ENCODE data around the gene ARPC2.
"Not testable (repeated sequence)": the region's sequence is repeated elsewhere in the genome, so short reads cannot be mapped to it uniquely, and the experiment has no call there.

Gene ARPC2

GRCh38 chr2:218272531-218273212 is 55.7 kb downstream of the ARPC2 start:
- CTCF ChIA-PET: interaction anchor here (0.7 to 4.4 kb wide), 8 partner anchors 10 to 1572 kb away, joined by 3 to 30 read pairs (median 4); partner anchors contain the start of genes CATIP and TMBIM1
- no peak for TF ChIP-seq CTBP1 (IDR thresholded peaks at IDR 0.05; ENCODE audit: borderline replicate concordance)
- TF ChIP-seq ELF4 (IDR thresholded peaks at IDR 0.05): no peak
- TF ChIP-seq, protein P1, sequence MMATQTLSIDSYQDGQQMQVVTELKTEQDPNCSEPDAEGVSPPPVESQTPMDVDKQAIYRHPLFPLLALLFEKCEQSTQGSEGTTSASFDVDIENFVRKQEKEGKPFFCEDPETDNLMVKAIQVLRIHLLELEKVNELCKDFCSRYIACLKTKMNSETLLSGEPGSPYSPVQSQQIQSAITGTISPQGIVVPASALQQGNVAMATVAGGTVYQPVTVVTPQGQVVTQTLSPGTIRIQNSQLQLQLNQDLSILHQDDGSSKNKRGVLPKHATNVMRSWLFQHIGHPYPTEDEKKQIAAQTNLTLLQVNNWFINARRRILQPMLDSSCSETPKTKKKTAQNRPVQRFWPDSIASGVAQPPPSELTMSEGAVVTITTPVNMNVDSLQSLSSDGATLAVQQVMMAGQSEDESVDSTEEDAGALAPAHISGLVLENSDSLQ (IDR thresholded peaks at IDR 0.05): no peak
- TF ChIP-seq HDGF (IDR thresholded peaks at IDR 0.05; ENCODE audit: borderline replicate concordance): 0 out of 2 replicates have a peak, but pooled peaks have one; percentile 67
- TF ChIP-seq FOXM1 (IDR thresholded peaks at IDR 0.05; ENCODE audit: borderline replicate concordance): peak; percentile 26; the same call in 1 of the 2 replicates
- TF ChIP-seq BHLHE40 (IDR thresholded peaks at IDR 0.05; ENCODE audit: borderline replicate concordance): no peak
- TF ChIP-seq FOXK2 (IDR thresholded peaks at IDR 0.05): no peak
- peak; percentile 78 for DNase-seq (ENCODE audit: extremely low spot score)
- POLR2A ChIA-PET: interaction anchor here (0.9 to 3.2 kb wide), 2 partner anchors 14 to 387 kb away, joined by 3 to 22 read pairs; partner anchors contain the start of gene BCS1L

DNA sequence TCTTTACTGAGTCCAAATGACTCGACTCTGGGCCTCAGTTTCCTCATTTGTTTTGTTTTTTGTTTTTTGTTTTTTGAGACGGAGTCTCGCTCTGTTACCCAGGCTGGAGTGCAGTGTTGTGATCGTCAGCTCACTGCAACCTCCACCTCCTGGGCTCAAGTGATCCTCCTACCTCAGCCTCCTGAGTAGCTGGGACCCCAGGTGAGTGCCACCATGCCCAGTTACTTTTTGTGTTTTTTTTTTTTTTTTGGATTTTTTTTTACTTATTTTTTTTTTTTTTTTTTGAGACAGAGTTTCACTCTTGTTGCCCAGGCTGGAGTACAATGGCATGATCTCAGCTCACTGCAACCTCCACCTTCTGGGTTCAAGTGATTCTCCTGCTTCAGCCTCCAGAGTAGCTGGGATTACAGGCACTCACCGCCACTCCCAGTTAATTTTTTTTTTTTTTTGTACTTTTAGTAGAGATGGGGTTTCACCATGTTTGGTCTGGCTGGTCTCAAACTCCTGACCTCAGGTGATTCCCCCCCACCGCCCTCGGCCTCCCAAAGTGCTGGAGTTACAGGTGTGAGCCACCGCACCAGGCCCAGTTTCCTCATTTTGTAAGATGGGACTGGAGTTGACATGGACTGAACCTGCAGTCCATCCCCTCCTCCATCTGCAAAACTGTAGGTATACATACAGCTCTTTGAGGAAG is 56.4 kb downstream of the ARPC2 start:
- POLR2A ChIA-PET: interaction anchor here (0.9 to 3.2 kb wide), 2 partner anchors 13 to 387 kb away, joined by 3 to 22 read pairs; partner anchors contain the start of gene BCS1L
- DNase-seq (ENCODE audit: extremely low spot score): not testable (repeated sequence)

GRCh38 chr2:218273908-218274249 is 56.9 kb downstream of the ARPC2 start:
- no peak for DNase-seq (ENCODE audit: extremely low spot score)
- POLR2A ChIA-PET: interaction anchor here (3.2 kb wide), 1 partner anchor 13 kb away, joined by 22 read pairs; no protein-coding TSS in a partner anchor
- TF ChIP-seq ZNF384 (IDR thresholded peaks at IDR 0.05) (no peak), FOXA1 (IDR thresholded peaks at IDR 0.05) (no peak), ARNT (IDR thresholded peaks at IDR 0.05) (no peak), CTBP1 (IDR thresholded peaks at IDR 0.05; ENCODE audit: borderline replicate concordance) (no peak), SP1 (IDR thresholded peaks at IDR 0.05) (no peak), NFRKB (IDR thresholded peaks at IDR 0.05) (no peak), SUZ12 (IDR thresholded peaks at IDR 0.05) (no peak), LEF1 (IDR thresholded peaks at IDR 0.05; ENCODE audit: borderline replicate concordance) (no peak), L3MBTL2 (conservative IDR thresholded peaks at IDR 0.05) (no peak), FOXM1 (IDR thresholded peaks at IDR 0.05; ENCODE audit: borderline replicate concordance) (no peak), BHLHE40 (IDR thresholded peaks at IDR 0.05; ENCODE audit: borderline replicate concordance) (no peak), TARDBP (IDR thresholded peaks at IDR 0.05) (no peak), HDGF (IDR thresholded peaks at IDR 0.05; ENCODE audit: borderline replicate concordance) (no peak), FOXK2 (IDR thresholded peaks at IDR 0.05) (no peak)
- TF ChIP-seq, protein P1 (IDR thresholded peaks at IDR 0.05): no peak
- CTCF ChIA-PET: interaction anchor here (4.4 kb wide), 1 partner anchor 18 kb away, joined by 30 read pairs; the partner anchor contains the start of gene TMBIM1

More for the DNA sequence above, 56.4 kb downstream of the ARPC2 start:
- CTCF ChIA-PET: interaction anchor here (0.7 to 4.4 kb wide), 8 partner anchors 10 to 1572 kb away, joined by 3 to 30 read pairs (median 4); partner anchors contain the start of genes CATIP and TMBIM1

GRCh38 chr2:218274586-218274985 is 57.6 kb downstream of the ARPC2 start:
- CTCF ChIA-PET: interaction anchor here (1.8 kb wide), 1 partner anchor 19 kb away, joined by 6 read pairs; no protein-coding TSS in a partner anchor
- TF ChIP-seq NFRKB (IDR thresholded peaks at IDR 0.05) (no peak), ARNT (IDR thresholded peaks at IDR 0.05) (no peak), L3MBTL2 (conservative IDR thresholded peaks at IDR 0.05) (no peak), TARDBP (IDR thresholded peaks at IDR 0.05) (no peak), LEF1 (IDR thresholded peaks at IDR 0.05; ENCODE audit: borderline replicate concordance) (no peak), SUZ12 (IDR thresholded peaks at IDR 0.05) (no peak), FOXA1 (IDR thresholded peaks at IDR 0.05) (no peak), ZNF384 (IDR thresholded peaks at IDR 0.05) (no peak), BHLHE40 (IDR thresholded peaks at IDR 0.05; ENCODE audit: borderline replicate concordance) (no peak), HDGF (IDR thresholded peaks at IDR 0.05; ENCODE audit: borderline replicate concordance) (no peak), SP1 (IDR thresholded peaks at IDR 0.05) (no peak), FOXK2 (IDR thresholded peaks at IDR 0.05) (no peak)
- no peak for DNase-seq (ENCODE audit: extremely low spot score)
- POLR2A ChIA-PET: interaction anchor here (1.5 to 3.2 kb wide), 3 partner anchors 12 to 17 kb away, joined by 3 to 22 read pairs (median 5); no protein-coding TSS in a partner anchor

DNA sequence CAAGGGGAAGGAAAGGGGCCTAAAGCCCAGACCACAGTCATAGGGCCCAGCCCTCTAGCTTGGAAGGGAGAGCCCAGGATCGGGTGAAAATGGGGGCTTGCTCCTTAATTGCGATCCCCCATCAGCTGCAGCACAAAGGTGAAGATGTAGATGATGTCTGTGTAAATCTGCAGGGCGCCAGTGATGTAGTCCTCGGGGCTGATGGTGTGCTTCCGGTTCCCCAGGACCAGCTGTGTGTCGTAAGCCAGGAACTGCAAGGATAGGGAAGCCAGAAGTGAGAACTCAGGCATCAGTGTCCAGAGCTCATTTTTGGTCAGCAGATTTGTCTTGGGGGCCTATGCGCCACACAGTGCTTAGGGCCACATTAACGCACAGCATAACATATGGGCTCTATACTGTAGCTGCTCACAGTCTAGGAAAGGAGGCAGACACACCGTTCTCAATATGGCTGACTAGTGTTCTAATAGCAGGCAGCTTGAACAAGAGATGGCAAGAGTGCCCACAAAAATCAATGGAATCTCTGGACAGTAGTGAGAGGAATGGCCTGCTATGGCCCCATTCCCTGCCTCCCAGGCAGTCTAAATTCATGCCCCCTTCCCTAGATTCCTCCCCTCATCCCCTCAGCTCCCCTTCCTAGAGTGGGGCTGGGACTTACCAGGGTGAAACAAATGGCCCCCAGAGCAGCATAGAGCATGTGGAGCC is 58.5 kb downstream of the ARPC2 start:
- POLR2A ChIA-PET: interaction anchor here (1.5 to 3.2 kb wide), 3 partner anchors 11 to 16 kb away, joined by 3 to 22 read pairs (median 5); no protein-coding TSS in a partner anchor
- CTCF ChIA-PET: interaction anchor here (0.7 to 1.8 kb wide), 3 partner anchors 18 to 121 kb away, joined by 3 to 6 read pairs (median 4); no protein-coding TSS in a partner anchor
- no peak for TF ChIP-seq L3MBTL2 (conservative IDR thresholded peaks at IDR 0.05)
- DNase-seq (ENCODE audit: extremely low spot score): no peak

DNA sequence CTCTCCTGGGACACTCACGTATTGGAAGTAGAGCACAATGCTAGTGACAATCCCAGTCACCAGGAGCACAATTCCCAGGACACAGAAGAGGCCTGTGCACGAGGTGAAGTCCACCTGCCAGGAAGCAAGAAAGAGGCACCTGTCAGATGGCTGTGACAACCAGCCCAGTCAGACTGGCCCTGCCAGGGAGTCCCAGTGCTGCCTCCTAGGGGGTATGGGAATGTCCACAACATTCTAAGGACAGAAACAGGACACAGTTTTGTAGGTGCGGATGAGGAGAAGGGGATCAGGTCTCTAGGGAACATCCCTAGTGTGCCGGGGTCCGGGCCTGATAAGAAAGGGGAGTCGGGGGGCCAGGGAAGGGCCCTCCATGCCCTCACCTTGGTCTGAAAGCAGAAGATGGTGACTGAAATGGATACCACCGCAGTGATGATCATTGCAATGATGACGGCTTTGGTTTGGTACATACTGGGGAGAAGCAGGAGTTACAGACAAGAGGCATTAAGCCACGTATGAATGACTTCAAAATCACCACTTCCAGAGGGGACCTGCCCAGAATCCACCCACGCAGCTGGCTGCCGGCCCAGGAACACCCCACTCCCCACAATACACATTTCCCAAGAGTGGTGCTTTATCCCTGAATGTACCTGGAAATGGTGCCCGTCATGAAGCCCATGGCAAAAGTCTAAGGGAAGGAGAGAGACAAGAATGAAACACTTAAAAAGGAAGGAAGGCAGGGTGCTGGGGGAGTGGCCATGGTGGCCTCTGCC is 60.2 kb downstream of the ARPC2 start:
- CTCF ChIA-PET: no interaction called here
- POLR2A ChIA-PET: no interaction called here
- DNase-seq (ENCODE audit: extremely low spot score): no peak
- no peak for TF ChIP-seq FOXK2 (IDR thresholded peaks at IDR 0.05)
- TF ChIP-seq ZNF384 (IDR thresholded peaks at IDR 0.05): no peak
- TF ChIP-seq, protein P1 (IDR thresholded peaks at IDR 0.05): no peak
- no peak for TF ChIP-seq BHLHE40 (IDR thresholded peaks at IDR 0.05; ENCODE audit: borderline replicate concordance)
- no peak for TF ChIP-seq CTBP1 (IDR thresholded peaks at IDR 0.05; ENCODE audit: borderline replicate concordance)
- TF ChIP-seq TARDBP (IDR thresholded peaks at IDR 0.05): no peak
- TF ChIP-seq NFRKB (IDR thresholded peaks at IDR 0.05): no peak
- no peak for TF ChIP-seq SUZ12 (IDR thresholded peaks at IDR 0.05)
- TF ChIP-seq FOXA1 (IDR thresholded peaks at IDR 0.05): no peak
- TF ChIP-seq ELF4 (IDR thresholded peaks at IDR 0.05): no peak

Data from HEK293T (cell line).